Gastroesophageal sphincter (tissue), 3 donors: Measurements from ENCODE around the gene KLHL42.

Experiments
- EP300 ChIP-seq: sonication (generic); formaldehyde crosslinking; IDR thresholded peaks from one replicate; pipeline ENCODE4 v1.6.1; 2017; ENCODE audit warnings: antibody characterized with exemption, mild to moderate bottlenecking
- POLR2A ChIP-seq, 2 donors: fragments of 450-650 bp; IDR thresholded peaks; one replicate each; pipeline ENCODE4 v1.6.1; 2017; ENCODE audit warnings: antibody characterized with exemption in 2 of 2, mild to moderate bottlenecking in 2 of 2, moderate library complexity in 1 of 2
- POLR2AphosphoS5 ChIP-seq: sonication (generic); formaldehyde crosslinking; IDR thresholded peaks from one replicate; pipeline ENCODE4 v1.6.1; 2017; ENCODE audit warnings: antibody characterized with exemption
- TF ChIP-seq, protein P1 (sequence below), 4 experiments: fragments of 200-600 bp in 2 of 4; fragments of 450-650 bp in 2 of 4; sonication (generic) in 1 of 4; IDR thresholded peaks; one replicate each; pipeline ENCODE4 v1.5.1; 2017 to 2019; ENCODE audit warnings: antibody characterized with exemption in 4 of 4, mild to moderate bottlenecking in 2 of 4, moderate library complexity in 2 of 4

DNA sequence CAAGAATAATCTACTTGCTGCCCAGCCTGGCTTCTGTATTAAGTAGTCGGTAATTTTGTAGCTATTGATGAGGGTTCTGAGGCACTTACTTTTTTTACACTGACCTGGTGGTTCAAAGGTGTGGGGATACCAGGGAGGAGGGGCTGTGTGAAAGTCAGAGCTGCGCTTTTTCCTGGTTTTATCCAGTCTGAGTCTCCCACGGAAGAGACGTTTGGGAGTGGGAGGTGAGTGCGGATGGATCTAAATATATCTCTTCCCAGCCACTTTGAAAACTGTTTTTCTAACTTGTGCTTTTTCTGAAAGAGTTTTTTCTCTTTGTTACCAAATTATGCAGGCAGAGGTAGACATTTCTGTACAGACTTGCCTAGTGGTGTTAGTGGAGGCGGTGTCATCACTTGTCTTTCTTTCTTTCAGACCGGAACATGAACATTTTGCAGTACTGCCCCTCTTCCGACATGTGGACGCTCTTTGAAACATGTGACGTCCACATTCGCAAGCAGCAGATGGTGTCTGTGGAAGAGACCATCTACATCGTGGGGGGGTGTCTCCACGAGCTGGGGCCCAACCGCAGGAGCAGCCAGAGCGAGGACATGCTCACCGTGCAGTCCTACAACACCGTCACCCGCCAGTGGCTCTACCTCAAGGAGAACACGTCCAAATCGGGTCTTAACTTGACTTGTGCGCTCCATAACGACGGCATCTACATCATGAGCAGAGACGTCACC, 17.4 kb downstream of the KLHL42 start:
- TF ChIP-seq, protein P1, sequence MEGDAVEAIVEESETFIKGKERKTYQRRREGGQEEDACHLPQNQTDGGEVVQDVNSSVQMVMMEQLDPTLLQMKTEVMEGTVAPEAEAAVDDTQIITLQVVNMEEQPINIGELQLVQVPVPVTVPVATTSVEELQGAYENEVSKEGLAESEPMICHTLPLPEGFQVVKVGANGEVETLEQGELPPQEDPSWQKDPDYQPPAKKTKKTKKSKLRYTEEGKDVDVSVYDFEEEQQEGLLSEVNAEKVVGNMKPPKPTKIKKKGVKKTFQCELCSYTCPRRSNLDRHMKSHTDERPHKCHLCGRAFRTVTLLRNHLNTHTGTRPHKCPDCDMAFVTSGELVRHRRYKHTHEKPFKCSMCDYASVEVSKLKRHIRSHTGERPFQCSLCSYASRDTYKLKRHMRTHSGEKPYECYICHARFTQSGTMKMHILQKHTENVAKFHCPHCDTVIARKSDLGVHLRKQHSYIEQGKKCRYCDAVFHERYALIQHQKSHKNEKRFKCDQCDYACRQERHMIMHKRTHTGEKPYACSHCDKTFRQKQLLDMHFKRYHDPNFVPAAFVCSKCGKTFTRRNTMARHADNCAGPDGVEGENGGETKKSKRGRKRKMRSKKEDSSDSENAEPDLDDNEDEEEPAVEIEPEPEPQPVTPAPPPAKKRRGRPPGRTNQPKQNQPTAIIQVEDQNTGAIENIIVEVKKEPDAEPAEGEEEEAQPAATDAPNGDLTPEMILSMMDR (IDR thresholded peaks at IDR 0.05) = no peak
- TF ChIP-seq EP300 (no peak), POLR2A (IDR thresholded peaks at IDR 0.05) (no peak), POLR2AphosphoS5 (no peak)
